HG03045 (cell line): Measurements from ENCODE around the gene CDH13.
A peak's percentile ranks its signal among the peaks of the same experiment; 100 is the strongest.

Source experiments
- ATAC-seq: cut with Tn5 transposase; IDR thresholded peaks from one replicate; pipeline ENCODE4 v1.9.1; 2021; ENCODE audit warnings: mild to moderate bottlenecking, moderate library complexity; ENCODE audit not compliant: unreplicated experiment

The CDH13 gene

GRCh38 chr16:83803811-83804210, 1177.0 kb downstream of the CDH13 start:
- ATAC-seq: no peak

GRCh38 chr16:83804366-83804765, 1177.6 kb downstream of the CDH13 start:
- no peak for ATAC-seq

GRCh38 chr16:83806036-83806435, 1179.3 kb downstream of the CDH13 start:
- no peak for ATAC-seq

GRCh38 chr16:83806731-83807130, 1180.0 kb downstream of the CDH13 start:
- ATAC-seq: no peak

GRCh38 chr16:83807327-83807709, 1180.5 kb downstream of the CDH13 start:
- ATAC-seq: peak; percentile 8

- peak; percentile 95 for ATAC-seq
Measured at GRCh38 chr16:83807710-83808572, 1181.2 kb downstream of the CDH13 start, which contains the start of gene HSBP1. Gene HSBP1 (plus strand): TSS chr16:83807978. CDS start chr16:83808077, 99 bp downstream.

GRCh38 chr16:83808573-83809014, 1181.8 kb downstream of the CDH13 start:
- ATAC-seq: no peak

- no peak for ATAC-seq
Measured at GRCh38 chr16:83809092-83809491, 1182.3 kb downstream of the CDH13 start.

- ATAC-seq: no peak
Measured at GRCh38 chr16:83810901-83811300, 1184.1 kb downstream of the CDH13 start.

- ATAC-seq: no peak
Measured at GRCh38 chr16:83813823-83814658, 1187.3 kb downstream of the CDH13 start.

GRCh38 chr16:83814659-83814985, 1187.9 kb downstream of the CDH13 start:
- ATAC-seq: no peak

- ATAC-seq: no peak
Measured at GRCh38 chr16:83817022-83817421, 1190.3 kb downstream of the CDH13 start.

GRCh38 chr16:83818276-83818675, 1191.5 kb downstream of the CDH13 start:
- no peak for ATAC-seq

- ATAC-seq: no peak
Measured at GRCh38 chr16:83819361-83819760, 1192.6 kb downstream of the CDH13 start.

GRCh38 chr16:83826146-83826913, 1199.6 kb downstream of the CDH13 start:
- no peak for ATAC-seq

GRCh38 chr16:83830091-83830768, 1203.5 kb downstream of the CDH13 start:
- ATAC-seq: no peak

GRCh38 chr16:83830769-83831455, 1204.1 kb downstream of the CDH13 start:
- no peak for ATAC-seq

- no peak for ATAC-seq
Measured at GRCh38 chr16:83831456-83831987, 1204.8 kb downstream of the CDH13 start.

- ATAC-seq: no peak
Measured at GRCh38 chr16:83833921-83834320, 1207.2 kb downstream of the CDH13 start.
